AG04449 (cell line): Measurements from ENCODE around the gene AK1.

Experiments used
- CTCF ChIA-PET: fragments of 350-600 bp; formaldehyde crosslinking; extraction: SDS; loops from one replicate; lab custom pipeline; 2021; ENCODE audit warnings: antibody characterized with exemption; lab: Yijun Ruan, JAX
- POLR2A ChIA-PET: fragments of 400-600, 350-600 bp; formaldehyde crosslinking; extraction: SDS; loops from one replicate; lab custom pipeline; 2020; ENCODE audit warnings: antibody characterized with exemption, inconsistent platforms; lab: Yijun Ruan, JAX
- DNase-seq: peaks from one replicate; pipeline ENCODE4 v3.0.0-alpha.2; 2010; ENCODE audit warnings: low read depth, low spot score
- H3K4me3 ChIP-seq: 2 replicates; pipeline ENCODE4 v1.5.1; 2011; ENCODE audit warnings: low read depth, mild to moderate bottlenecking, control low read depth, low read length
- CTCF ChIP-seq: IDR thresholded peaks from one replicate; pipeline ENCODE4 v1.5.1; 2011; ENCODE audit warnings: mild to moderate bottlenecking, moderate library complexity, low read length, control low read depth, inconsistent platforms; ENCODE audit not compliant: insufficient read depth; ENCODE audit errors: missing control alignments

Gene AK1

GRCh38 chr9:127854184-127854806, 23.2 kb downstream of the AK1 start, which contains the start of gene ENG:
Gene ENG, minus strand, starts transcription at chr9:127854658. Its CDS starts 303 bp downstream, at chr9:127854355.
- H3K4me3 ChIP-seq = peak within 1 kb of the TSS; percentile 68
- peak; percentile 48 for TF ChIP-seq CTCF
- CTCF ChIA-PET = interaction anchor here (0.7 to 10.3 kb wide), 11 partner anchors 9 to 120 kb away, joined by 3 to 128 read pairs (median 5); partner anchors contain the start of gene TOR2A
- POLR2A ChIA-PET = interaction anchor here (1.2 to 2.5 kb wide), 3 partner anchors 16 to 52 kb away, joined by 3 to 12 read pairs (median 5); partner anchors contain the start of gene FPGS
- DNase-seq = no peak

- H3K4me3 ChIP-seq = peak overlapping the region; percentile 68
- no peak for DNase-seq
- no peak for TF ChIP-seq CTCF
- ChIA-PET POLR2A (interaction anchor here (2.1 to 2.5 kb wide), 2 partner anchors 16 to 18 kb away, joined by 5 to 12 read pairs; no protein-coding TSS in a partner anchor), CTCF (interaction anchor here (0.8 to 10.3 kb wide), 15 partner anchors 9 to 119 kb away, joined by 3 to 128 read pairs (median 4); partner anchors contain the start of gene TOR2A)
These were observed 23.9 kb downstream of the AK1 start for GRCh38 chr9:127853312-127854183.

GRCh38 chr9:127852829-127853228, 24.6 kb downstream of the AK1 start:
- no peak for TF ChIP-seq CTCF
- peak overlapping the region; percentile 68 for H3K4me3 ChIP-seq
- no peak for DNase-seq
- CTCF ChIA-PET = interaction anchor here (0.8 to 10.3 kb wide), 9 partner anchors 8 to 118 kb away, joined by 3 to 128 read pairs (median 4); partner anchors contain the start of gene TOR2A
- POLR2A ChIA-PET = interaction anchor here (2.1 to 2.5 kb wide), 2 partner anchors 15 to 17 kb away, joined by 5 to 12 read pairs; no protein-coding TSS in a partner anchor

- POLR2A ChIA-PET = no interaction called here
- no peak overlapping the region for H3K4me3 ChIP-seq
- no peak for TF ChIP-seq CTCF
- DNase-seq = no peak
- CTCF ChIA-PET = no interaction called here
These were observed 27.1 kb downstream of the AK1 start for GRCh38 chr9:127850286-127850830.

GRCh38 chr9:127848756-127849504, 28.5 kb downstream of the AK1 start:
- TF ChIP-seq CTCF = no peak
- ChIA-PET POLR2A (no interaction called here), CTCF (no interaction called here)
- DNase-seq = no peak
- H3K4me3 ChIP-seq = no peak overlapping the region
